GM10266 (cell line): ENCODE results near the gene EWSR1.

Experiments
- DNase-seq: peaks from one replicate; pipeline ENCODE4 v3.0.0; 2012; ENCODE audit errors: extremely low spot score
- TF ChIP-seq, protein P1 (sequence below): IDR thresholded peaks from 2 replicates; pipeline ENCODE4 v1.5.1; 2012; ENCODE audit warnings: mild to moderate bottlenecking, low read depth; ENCODE audit not compliant: control insufficient read depth, insufficient read depth; ENCODE audit errors: missing control alignments

EWSR1 gene

DNA sequence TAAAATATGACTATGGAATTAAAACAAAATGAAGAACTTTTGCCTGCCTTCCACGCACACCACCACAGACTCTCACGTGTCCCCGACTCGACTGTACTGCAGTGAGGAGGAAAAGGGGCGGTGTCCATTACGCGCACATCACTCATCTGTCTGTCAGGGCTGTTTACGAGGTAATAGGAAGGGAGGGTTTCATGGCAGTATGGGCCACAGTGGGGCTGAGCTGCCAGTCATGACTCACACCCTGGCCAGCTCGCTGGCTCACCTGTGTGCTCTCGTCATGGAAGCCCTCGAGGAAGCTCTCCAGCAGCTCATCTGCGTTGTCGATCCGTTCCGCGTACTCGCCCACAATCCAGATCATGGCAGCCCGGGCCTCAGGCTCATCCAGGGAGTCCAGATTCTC lies 80.9 kb downstream of the EWSR1 start:
- TF ChIP-seq, protein P1, sequence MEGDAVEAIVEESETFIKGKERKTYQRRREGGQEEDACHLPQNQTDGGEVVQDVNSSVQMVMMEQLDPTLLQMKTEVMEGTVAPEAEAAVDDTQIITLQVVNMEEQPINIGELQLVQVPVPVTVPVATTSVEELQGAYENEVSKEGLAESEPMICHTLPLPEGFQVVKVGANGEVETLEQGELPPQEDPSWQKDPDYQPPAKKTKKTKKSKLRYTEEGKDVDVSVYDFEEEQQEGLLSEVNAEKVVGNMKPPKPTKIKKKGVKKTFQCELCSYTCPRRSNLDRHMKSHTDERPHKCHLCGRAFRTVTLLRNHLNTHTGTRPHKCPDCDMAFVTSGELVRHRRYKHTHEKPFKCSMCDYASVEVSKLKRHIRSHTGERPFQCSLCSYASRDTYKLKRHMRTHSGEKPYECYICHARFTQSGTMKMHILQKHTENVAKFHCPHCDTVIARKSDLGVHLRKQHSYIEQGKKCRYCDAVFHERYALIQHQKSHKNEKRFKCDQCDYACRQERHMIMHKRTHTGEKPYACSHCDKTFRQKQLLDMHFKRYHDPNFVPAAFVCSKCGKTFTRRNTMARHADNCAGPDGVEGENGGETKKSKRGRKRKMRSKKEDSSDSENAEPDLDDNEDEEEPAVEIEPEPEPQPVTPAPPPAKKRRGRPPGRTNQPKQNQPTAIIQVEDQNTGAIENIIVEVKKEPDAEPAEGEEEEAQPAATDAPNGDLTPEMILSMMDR: no peak
- DNase-seq: no peak
